Prostate gland (tissue), 2 donors: ENCODE data around the gene CDHR1.

ENCODE experiments used
- POLR2A ChIP-seq: fragments of 450-650 bp; IDR thresholded peaks from one replicate; pipeline ENCODE4 v1.6.1; 2016; ENCODE audit warnings: antibody characterized with exemption, mild to moderate bottlenecking
- POLR2AphosphoS5 ChIP-seq: sonication (generic); formaldehyde crosslinking; IDR thresholded peaks from one replicate; pipeline ENCODE4 v1.6.1; 2017; ENCODE audit warnings: antibody characterized with exemption
- TF ChIP-seq, protein P1 (sequence below), 4 experiments: fragments of 200-600 bp in 2 of 4; fragments of 450-650 bp in 2 of 4; sonication (generic) in 2 of 4; IDR thresholded peaks; 1 replicate in 3 of 4; 2 replicates in 1 of 4; pipeline ENCODE4 v1.5.1; 2016 to 2019; ENCODE audit warnings: antibody characterized with exemption in 4 of 4, mild to moderate bottlenecking in 2 of 4, moderate library complexity in 2 of 4

DNA sequence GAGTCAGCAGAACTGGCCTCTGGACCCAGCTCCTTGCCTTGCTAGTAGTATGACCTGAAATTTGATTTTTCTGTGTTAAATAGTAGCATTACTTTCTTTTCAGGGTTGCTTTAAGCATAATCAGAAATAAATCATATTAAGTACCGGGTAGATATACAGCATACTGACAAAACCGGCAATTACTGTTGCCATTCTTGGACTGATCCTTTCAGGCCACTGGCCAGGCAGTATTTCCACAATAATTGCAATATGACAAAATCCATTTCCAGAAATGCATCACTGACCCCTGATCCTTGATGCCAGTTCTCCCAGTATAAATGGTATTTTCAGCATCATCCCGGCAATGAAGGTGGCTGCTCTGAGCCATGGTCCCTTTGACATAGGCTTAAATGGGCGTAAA, 40.1 kb downstream of the CDHR1 start:
- TF ChIP-seq, protein P1, sequence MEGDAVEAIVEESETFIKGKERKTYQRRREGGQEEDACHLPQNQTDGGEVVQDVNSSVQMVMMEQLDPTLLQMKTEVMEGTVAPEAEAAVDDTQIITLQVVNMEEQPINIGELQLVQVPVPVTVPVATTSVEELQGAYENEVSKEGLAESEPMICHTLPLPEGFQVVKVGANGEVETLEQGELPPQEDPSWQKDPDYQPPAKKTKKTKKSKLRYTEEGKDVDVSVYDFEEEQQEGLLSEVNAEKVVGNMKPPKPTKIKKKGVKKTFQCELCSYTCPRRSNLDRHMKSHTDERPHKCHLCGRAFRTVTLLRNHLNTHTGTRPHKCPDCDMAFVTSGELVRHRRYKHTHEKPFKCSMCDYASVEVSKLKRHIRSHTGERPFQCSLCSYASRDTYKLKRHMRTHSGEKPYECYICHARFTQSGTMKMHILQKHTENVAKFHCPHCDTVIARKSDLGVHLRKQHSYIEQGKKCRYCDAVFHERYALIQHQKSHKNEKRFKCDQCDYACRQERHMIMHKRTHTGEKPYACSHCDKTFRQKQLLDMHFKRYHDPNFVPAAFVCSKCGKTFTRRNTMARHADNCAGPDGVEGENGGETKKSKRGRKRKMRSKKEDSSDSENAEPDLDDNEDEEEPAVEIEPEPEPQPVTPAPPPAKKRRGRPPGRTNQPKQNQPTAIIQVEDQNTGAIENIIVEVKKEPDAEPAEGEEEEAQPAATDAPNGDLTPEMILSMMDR (IDR thresholded peaks at IDR 0.05), result no peak
- no peak for TF ChIP-seq POLR2AphosphoS5
- TF ChIP-seq POLR2A, result no peak
